ENCODE measurements around the gene ZNF652.

- TF ChIP-seq CTCF (conservative IDR thresholded peaks at IDR 0.05; ENCODE audit: low read depth, low read length) (no peak), EZH2phosphoT487 (IDR thresholded peaks at IDR 0.05; ENCODE audit: borderline replicate concordance, low read length) (no peak), EZH2 (IDR thresholded peaks at IDR 0.05; ENCODE audit: low read length, unreplicated experiment) (no peak)
These were observed 26.2 kb upstream of the ZNF652 start for GRCh38 chr17:49388290-49388640.
